HepG2 (cell line): ENCODE measurements around the gene UBE2S. TPM values are rescaled to one million over a fixed set of nuclear protein-coding genes. Genes with fewer than 3 reads are reported as not detected.

Source experiments
- ATAC-seq: fragments of 200-7000 bp; cut with Tn5 transposase; 3 replicates; pipeline ENCODE4 v1.9.1; 2020; ENCODE audit warnings: mild to moderate bottlenecking, moderate library complexity
- BruUV-seq: library from RNA; stranded (reverse); fragments of 400-500 nt; replicated peaks from 2 replicates; lab custom pipeline; 2021; lab: Mats Ljungman, UMichigan
- CTCF ChIA-PET: fragments of 300-600 bp; formaldehyde crosslinking; extraction: SDS; loops from one replicate; lab custom pipeline; 2021; ENCODE audit warnings: low total read pairs, inconsistent platforms, low intra/inter-chr PET ratio; lab: Yijun Ruan, JAX
- POLR2A ChIA-PET: fragments of 350-600 bp; sonication (Branson Sonifier 250); formaldehyde crosslinking; loops from one replicate; lab custom pipeline; 2020; ENCODE audit warnings: antibody characterized with exemption, inconsistent platforms; lab: Yijun Ruan, JAX
- DNase-seq: peaks from one replicate; pipeline ENCODE4 v3.0.0-alpha.2; 2015; ENCODE audit warnings: low spot score
- FAIRE-seq: peaks from 3 replicates; lab custom pipeline; 2011; peaks lifted over from hg19 to GRCh38; lab: Jason Lieb, UNC
- H2AFZ ChIP-seq: one replicate; pipeline ENCODE4 v1.6.1; 2011; ENCODE audit warnings: low read length, inconsistent platforms
- H3K27ac ChIP-seq: fragments of 300-600 bp; 3 replicates; pipeline ENCODE4 v1.8.0; 2011; ENCODE audit warnings: mixed run types, mild to moderate bottlenecking, mixed read lengths, low read length, inconsistent platforms; ENCODE audit not compliant: insufficient read depth; ENCODE audit errors: extremely low read length
- H3K27me3 ChIP-seq, 2 experiments: fragments of 200-600 bp in 1 of 2; 2 replicates in 1 of 2; 3 replicates in 1 of 2; pipeline versions ENCODE4 v1.6.0 to v1.8.0; 2011; ENCODE audit warnings: low read length in 2 of 2, mild to moderate bottlenecking in 2 of 2, moderate library complexity in 2 of 2, inconsistent platforms in 1 of 2; ENCODE audit not compliant: insufficient read depth in 2 of 2, control insufficient read depth in 1 of 2
- H3K36me3 ChIP-seq, 2 experiments: fragments of 200-600 bp in 1 of 2; replicated peaks in 1 of 2; 2 replicates in 1 of 2; 3 replicates in 1 of 2; pipeline versions ENCODE4 v1.5.1 to v1.8.0; 2011; ENCODE audit warnings: low read length in 2 of 2, inconsistent platforms in 1 of 2; ENCODE audit not compliant: insufficient read depth in 2 of 2, control insufficient read depth in 1 of 2
- H3K4me1 ChIP-seq: 2 replicates; pipeline ENCODE4 v1.5.1; 2012; ENCODE audit warnings: low read length, inconsistent platforms; ENCODE audit not compliant: insufficient read depth
- H3K4me2 ChIP-seq: 2 replicates; pipeline ENCODE4 v1.6.0; 2011; ENCODE audit warnings: low read depth, low read length, inconsistent platforms
- H3K4me3 ChIP-seq, 3 experiments: fragments of 200-600 bp in 1 of 3; sonication (generic), shearing (Covaris generic) in 1 of 3; replicated peaks in 1 of 3; 2 replicates each; pipeline ENCODE4 v1.5.1; 2011 to 2016; ENCODE audit warnings: low read length in 3 of 3, inconsistent platforms in 2 of 3, low read depth in 2 of 3, mild to moderate bottlenecking in 2 of 3, control low read depth in 1 of 3, mixed read lengths in 1 of 3; ENCODE audit not compliant: insufficient read depth in 1 of 3
- H3K79me2 ChIP-seq: one replicate; pipeline ENCODE4 v1.6.1; 2011; ENCODE audit warnings: low read length, inconsistent platforms; ENCODE audit not compliant: insufficient read depth
- H3K9ac ChIP-seq: 2 replicates; pipeline ENCODE4 v1.6.0; 2011; ENCODE audit warnings: mild to moderate bottlenecking, low read depth, low read length, inconsistent platforms; ENCODE audit not compliant: insufficient read depth
- H3K9me3 ChIP-seq: 2 replicates; pipeline ENCODE4 v1.5.1; 2012; ENCODE audit warnings: mild to moderate bottlenecking, low read length
- H4K20me1 ChIP-seq: 2 replicates; pipeline ENCODE4 v1.6.0; 2011; ENCODE audit warnings: inconsistent platforms, mild to moderate bottlenecking, low read length, moderate library complexity; ENCODE audit not compliant: insufficient read depth
- ATF7 ChIP-seq, 2 experiments: fragments of 450-650 bp in 1 of 2; sonication (generic) in 1 of 2; formaldehyde crosslinking in 1 of 2; IDR thresholded peaks; 2 replicates each; pipeline versions ENCODE4 v1.4.0 to v1.6.1; 2016 to 2020; ENCODE audit warnings: antibody characterized with exemption in 1 of 2, mild to moderate bottlenecking in 1 of 2, missing genetic modification reagents in 1 of 2
- E2F2 ChIP-seq: sonication (generic); formaldehyde crosslinking; IDR thresholded peaks from 2 replicates; pipeline ENCODE4 v1.4.0; 2020; ENCODE audit warnings: missing genetic modification reagents, borderline replicate concordance
- EEA1 ChIP-seq: sonication (generic); formaldehyde crosslinking; IDR thresholded peaks from 2 replicates; pipeline ENCODE4 v1.5.1; 2020; ENCODE audit warnings: mild to moderate bottlenecking, missing genetic modification reagents, borderline replicate concordance
- EZH2 ChIP-seq: conservative IDR thresholded peaks from 2 replicates; pipeline ENCODE4 v1.6.1; 2012; ENCODE audit warnings: mild to moderate bottlenecking, low read depth, low read length, moderate library complexity
- FLYWCH1 ChIP-seq: sonication (generic); formaldehyde crosslinking; IDR thresholded peaks from 2 replicates; pipeline ENCODE4 v1.8.1; 2023; ENCODE audit warnings: mild to moderate bottlenecking, missing genetic modification reagents
- MAFF ChIP-seq: IDR thresholded peaks from 2 replicates; pipeline ENCODE4 v1.6.1; 2011; ENCODE audit warnings: low read depth, low read length, improper control_type of control experiment
- MTA3 ChIP-seq: sonication (generic); formaldehyde crosslinking; IDR thresholded peaks from 2 replicates; pipeline ENCODE4 v1.4.0; 2020; ENCODE audit warnings: missing genetic modification reagents
- MTF2 ChIP-seq: sonication (generic); formaldehyde crosslinking; IDR thresholded peaks from 2 replicates; pipeline ENCODE4 v1.5.0; 2020; ENCODE audit warnings: missing genetic modification reagents, borderline replicate concordance
- NAIF1 ChIP-seq: sonication (generic); formaldehyde crosslinking; IDR thresholded peaks from 2 replicates; pipeline ENCODE4 v1.5.0; 2020; ENCODE audit warnings: mild to moderate bottlenecking, missing genetic modification reagents, borderline replicate concordance
- NFYB ChIP-seq: sonication (generic); formaldehyde crosslinking; IDR thresholded peaks from 2 replicates; pipeline ENCODE4 v1.4.0; 2020; ENCODE audit warnings: missing genetic modification reagents
- NFYC ChIP-seq: IDR thresholded peaks from 2 replicates; pipeline ENCODE4 v1.6.1; 2016; ENCODE audit warnings: missing genetic modification reagents, missing compliant biosample characterization
- NR2F6 ChIP-seq, 2 experiments: IDR thresholded peaks; 2 replicates each; pipeline ENCODE4 v1.6.1; 2016; ENCODE audit warnings: antibody characterized with exemption in 1 of 2, mild to moderate bottlenecking in 1 of 2
- PCBP1 ChIP-seq: fragments of 200-400 bp; formaldehyde crosslinking; IDR thresholded peaks from 2 replicates; pipeline ENCODE4 v1.6.1; 2017; ENCODE audit warnings: mild to moderate bottlenecking, low read depth, low read length, borderline replicate concordance
- TBX2 ChIP-seq: sonication (generic); formaldehyde crosslinking; IDR thresholded peaks from 2 replicates; pipeline ENCODE4 v1.5.0; 2020; ENCODE audit warnings: missing genetic modification reagents, mild to moderate bottlenecking, borderline replicate concordance
- ZNF335 ChIP-seq: sonication (generic); formaldehyde crosslinking; IDR thresholded peaks from 2 replicates; pipeline ENCODE4 v1.4.0; 2020; ENCODE audit warnings: missing genetic modification reagents
- ZNF414 ChIP-seq: sonication (generic); formaldehyde crosslinking; IDR thresholded peaks from 2 replicates; pipeline ENCODE4 v1.5.0; 2020; ENCODE audit warnings: missing genetic modification reagents
- ZNF607 ChIP-seq: sonication (generic); formaldehyde crosslinking; IDR thresholded peaks from 2 replicates; pipeline ENCODE4 v1.5.1; 2020; ENCODE audit warnings: missing genetic modification reagents, mild to moderate bottlenecking, borderline replicate concordance
- ZNF768 ChIP-seq: sonication (generic); formaldehyde crosslinking; IDR thresholded peaks from 2 replicates; pipeline ENCODE4 v1.4.0; 2020; ENCODE audit warnings: missing genetic modification reagents
- WGBS: methylation state at CpG from one replicate; pipeline ENCODE4 v1.1.6; 2017; ENCODE audit warnings: low lambda C conversion rate; 5-methylcytosine and 5-hydroxymethylcytosine counted together
- in situ Hi-C: cut with HindIII; loops from 2 replicates; pipeline ENCODE4 v1.10.0; 2017; ENCODE audit warnings: low pct_unique_long_range_greater_than_20kb; ENCODE audit not compliant: extremely low pct_ligation_motif_present
- intact Hi-C: fragments of 100-400 bp; cut with micrococcal nuclease; formaldehyde crosslinking; loops from one replicate; pipeline ENCODE4 v1.10.0; 2022; ENCODE audit not compliant: unreplicated experiment
- polyA plus RNA-seq, 8 experiments: library from polyadenylated mRNA; depleted of rRNA in 3 of 8; stranded (reverse) in 7 of 8; unstranded in 1 of 8; fragments of >200 nt; fragmentation: Illumina TruSeq in 4 of 8; extraction: Trizol in 4 of 8; gene quantifications; 2 replicates each; pipeline versions ENCODE4 v1.2.1 to v1.2.3, GENCODE V29; 2011 to 2016; ENCODE audit warnings: low read depth in 4 of 8, missing spikeins in 1 of 8, mixed read lengths in 1 of 8; ENCODE audit not compliant: insufficient read depth in 1 of 8
- total RNA-seq, 5 experiments: library from RNA; depleted of rRNA; stranded (reverse); fragments of >200 nt; fragmentation: Illumina TruSeq; extraction: Trizol; gene quantifications; 2 replicates each; pipeline ENCODE4 v1.2.3, GENCODE V29; 2016; ENCODE audit warnings: low read depth in 1 of 5
- TF ChIP-seq, protein P1 (sequence below): sonication (generic); formaldehyde crosslinking; IDR thresholded peaks from 2 replicates; pipeline ENCODE4 v1.5.1; 2020; ENCODE audit warnings: missing genetic modification reagents, mild to moderate bottlenecking, borderline replicate concordance
- TF ChIP-seq, protein P2 (sequence below): sonication (generic); formaldehyde crosslinking; IDR thresholded peaks from 2 replicates; pipeline ENCODE4 v1.5.0; 2020; ENCODE audit warnings: mild to moderate bottlenecking, missing genetic modification reagents

The UBE2S gene
- total and polyA plus RNA-seq, 2 of the 13 experiments (the other 11 are each of a cell fraction or from before 2014, with no cell fraction given), result 32.2 to 39.3 TPM

- no peak for DNase-seq
- peaks cover 7 to 35% of the 10 kb centered on the region in 2 experiments; a peak in 4 of 5 replicates for H3K27me3 ChIP-seq
- no peaks in the 10 kb centered on the region for H3K79me2 ChIP-seq
- H3K36me3 ChIP-seq, result no peaks in the 10 kb centered on the region
- H3K9ac ChIP-seq, result no peak overlapping the region
- ChIA-PET POLR2A (interaction anchor here (0.9 to 2.2 kb wide), 3 partner anchors 31 to 111 kb away, joined by 3 to 9 read pairs (median 3); partner anchors contain the start of genes PPP6R1 and UBE2S), CTCF (no interaction called here)
- no peaks in the 10 kb centered on the region for H4K20me1 ChIP-seq
- H3K27ac ChIP-seq, result no peak overlapping the region
- 1% methylated on average over 34 of the region's 59 CpGs for WGBS
- intact Hi-C loops, result no loop called here
- no TSS peak for BruUV-seq
- ATAC-seq, result peak; percentile 23
- H2AFZ ChIP-seq, result no peak overlapping the region
- in situ Hi-C loops, result no loop called here
- H3K4me2 ChIP-seq, result peak overlapping the region; percentile 67
- peaks cover 47% of the 10 kb centered on the region for H3K4me1 ChIP-seq
- no peaks in the 10 kb centered on the region for H3K9me3 ChIP-seq
- no peak for FAIRE-seq
- peak overlapping the region in 2 of 3 experiments; percentile 54 to 66; a peak in 3 of 6 replicates for H3K4me3 ChIP-seq
- no peak for TF ChIP-seq ATF7 (IDR thresholded peaks at IDR 0.05)
- TF ChIP-seq ATF7 (CRISPR knock-in tag; IDR thresholded peaks at IDR 0.05), result no peak
- TF ChIP-seq NAIF1 (CRISPR knock-in tag), result no peak
- TF ChIP-seq EEA1 (CRISPR knock-in tag), result no peak
- no peak for TF ChIP-seq MTA3 (CRISPR knock-in tag)
- TF ChIP-seq E2F2 (CRISPR knock-in tag), result no peak
- no peak for TF ChIP-seq FLYWCH1 (CRISPR knock-in tag)
- no peak for TF ChIP-seq ZNF414 (CRISPR knock-in tag)
- TF ChIP-seq TBX2 (CRISPR knock-in tag), result no peak
- peak; percentile 66 for TF ChIP-seq EZH2
- TF ChIP-seq NFYC (CRISPR knock-in tag), result peak; percentile 31; the same call in 1 of the 2 replicates
- TF ChIP-seq ZNF768 (CRISPR knock-in tag), result no peak
- TF ChIP-seq NFYB, result 0 out of 2 replicates have a peak, but pooled peaks have one; percentile 19
- TF ChIP-seq NR2F6 (IDR thresholded peaks at IDR 0.05), result no peak
- no peak for TF ChIP-seq NR2F6 (CRISPR knock-in tag; IDR thresholded peaks at IDR 0.05)
- no peak for TF ChIP-seq MAFF
- TF ChIP-seq, protein P1, sequence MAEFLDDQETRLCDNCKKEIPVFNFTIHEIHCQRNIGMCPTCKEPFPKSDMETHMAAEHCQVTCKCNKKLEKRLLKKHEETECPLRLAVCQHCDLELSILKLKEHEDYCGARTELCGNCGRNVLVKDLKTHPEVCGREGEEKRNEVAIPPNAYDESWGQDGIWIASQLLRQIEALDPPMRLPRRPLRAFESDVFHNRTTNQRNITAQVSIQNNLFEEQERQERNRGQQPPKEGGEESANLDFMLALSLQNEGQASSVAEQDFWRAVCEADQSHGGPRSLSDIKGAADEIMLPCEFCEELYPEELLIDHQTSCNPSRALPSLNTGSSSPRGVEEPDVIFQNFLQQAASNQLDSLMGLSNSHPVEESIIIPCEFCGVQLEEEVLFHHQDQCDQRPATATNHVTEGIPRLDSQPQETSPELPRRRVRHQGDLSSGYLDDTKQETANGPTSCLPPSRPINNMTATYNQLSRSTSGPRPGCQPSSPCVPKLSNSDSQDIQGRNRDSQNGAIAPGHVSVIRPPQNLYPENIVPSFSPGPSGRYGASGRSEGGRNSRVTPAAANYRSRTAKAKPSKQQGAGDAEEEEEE, result no peak
- TF ChIP-seq PCBP1, result no peak
- TF ChIP-seq ZNF335 (CRISPR knock-in tag), result no peak
- TF ChIP-seq, protein P2, sequence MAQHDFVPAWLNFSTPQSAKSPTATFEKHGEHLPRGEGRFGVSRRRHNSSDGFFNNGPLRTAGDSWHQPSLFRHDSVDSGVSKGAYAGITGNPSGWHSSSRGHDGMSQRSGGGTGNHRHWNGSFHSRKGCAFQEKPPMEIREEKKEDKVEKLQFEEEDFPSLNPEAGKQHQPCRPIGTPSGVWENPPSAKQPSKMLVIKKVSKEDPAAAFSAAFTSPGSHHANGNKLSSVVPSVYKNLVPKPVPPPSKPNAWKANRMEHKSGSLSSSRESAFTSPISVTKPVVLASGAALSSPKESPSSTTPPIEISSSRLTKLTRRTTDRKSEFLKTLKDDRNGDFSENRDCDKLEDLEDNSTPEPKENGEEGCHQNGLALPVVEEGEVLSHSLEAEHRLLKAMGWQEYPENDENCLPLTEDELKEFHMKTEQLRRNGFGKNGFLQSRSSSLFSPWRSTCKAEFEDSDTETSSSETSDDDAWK (CRISPR knock-in tag), result no peak
- peak; percentile 20; the same call in 1 of the 2 replicates for TF ChIP-seq MTF2 (CRISPR knock-in tag)
- TF ChIP-seq ZNF607, result no peak
Measured at GRCh38 chr19:55369653-55370304, 37.8 kb downstream of the UBE2S start.
